Epithelial cell of prostate (primary cell): ENCODE data around the gene RALGPS1.

Source experiments
- DNase-seq: peaks from one replicate; pipeline ENCODE4 v3.0.0-alpha.2; 2011; ENCODE audit warnings: low read depth, low spot score
- H3K27ac ChIP-seq: fragments of 450-650 bp; 2 replicates; pipeline ENCODE4 v1.5.1; 2017; ENCODE audit warnings: mild to moderate bottlenecking

The RALGPS1 gene

GRCh38 chr9:127107929-127108876, 193.6 kb downstream of the RALGPS1 start:
- no peak for DNase-seq
- no peak overlapping the region for H3K27ac ChIP-seq

GRCh38 chr9:127109212-127109711, 194.7 kb downstream of the RALGPS1 start:
- no peak for DNase-seq
- no peak overlapping the region for H3K27ac ChIP-seq

GRCh38 chr9:127112056-127112455, 197.5 kb downstream of the RALGPS1 start:
- peak overlapping the region; percentile 1 for H3K27ac ChIP-seq

GRCh38 chr9:127112735-127113161, 198.2 kb downstream of the RALGPS1 start:
- DNase-seq = peak; percentile 26
- peak overlapping the region; percentile 1 for H3K27ac ChIP-seq

More at GRCh38 chr9:127112056-127112455, 197.5 kb downstream of the RALGPS1 start:
- DNase-seq = no peak

GRCh38 chr9:127113191-127113972, 198.8 kb downstream of the RALGPS1 start:
- DNase-seq = no peak

GRCh38 chr9:127114606-127115005, 200.0 kb downstream of the RALGPS1 start:
- no peak for DNase-seq
- no peak overlapping the region for H3K27ac ChIP-seq

More at GRCh38 chr9:127113191-127113972, 198.8 kb downstream of the RALGPS1 start:
- H3K27ac ChIP-seq = peak overlapping the region; percentile 1

- H3K27ac ChIP-seq = no peak overlapping the region
- no peak for DNase-seq
Measured at GRCh38 chr9:127116088-127116726, 201.6 kb downstream of the RALGPS1 start.

- no peak overlapping the region for H3K27ac ChIP-seq
- DNase-seq = no peak
Measured at GRCh38 chr9:127116957-127117356, 202.4 kb downstream of the RALGPS1 start.

- no peak for DNase-seq
- no peak overlapping the region for H3K27ac ChIP-seq
Measured at GRCh38 chr9:127117801-127118200, 203.2 kb downstream of the RALGPS1 start.

- H3K27ac ChIP-seq = no peak overlapping the region
- DNase-seq = no peak
Measured at GRCh38 chr9:127118597-127119319, 204.2 kb downstream of the RALGPS1 start.

GRCh38 chr9:127119320-127119709, 204.7 kb downstream of the RALGPS1 start:
- no peak for DNase-seq
- H3K27ac ChIP-seq = no peak overlapping the region

- H3K27ac ChIP-seq = no peak overlapping the region
- no peak for DNase-seq
Measured at GRCh38 chr9:127121628-127122175, 207.1 kb downstream of the RALGPS1 start.

- H3K27ac ChIP-seq = no peak within 1 kb of the TSS
Measured at GRCh38 chr9:127122176-127123063, 207.8 kb downstream of the RALGPS1 start, which contains the start of gene ANGPTL2. ANGPTL2 (minus strand) TSS chr9:127122635; CDS start chr9:127108731, 13,904 bp downstream.

GRCh38 chr9:127123064-127123890, 208.7 kb downstream of the RALGPS1 start:
- no peak for DNase-seq
- no peak overlapping the region for H3K27ac ChIP-seq

More at GRCh38 chr9:127122176-127123063, 207.8 kb downstream of the RALGPS1 start, which contains the start of gene ANGPTL2:
- no peak for DNase-seq

GRCh38 chr9:127124111-127124531, 209.5 kb downstream of the RALGPS1 start:
- no peak overlapping the region for H3K27ac ChIP-seq
- no peak for DNase-seq

GRCh38 chr9:127124792-127125191, 210.2 kb downstream of the RALGPS1 start:
- H3K27ac ChIP-seq = no peak overlapping the region
- DNase-seq = no peak

GRCh38 chr9:127126971-127127370, 212.4 kb downstream of the RALGPS1 start:
- H3K27ac ChIP-seq = no peak overlapping the region
- DNase-seq = no peak
